Neural crest cell (in vitro differentiated cells): ENCODE data around the gene GLT1D1. TPM values are rescaled to one million over a fixed set of nuclear protein-coding genes. Genes with fewer than 3 reads are reported as not detected.

ENCODE experiments used
- DNase-seq: peaks from one replicate; pipeline ENCODE4 v3.0.0; 2021; ENCODE audit warnings: low read depth, mixed read lengths, low spot score
- H3K27ac Mint-ChIP-seq: one replicate; pipeline ENCODE4 v1.8.0; 2021; ENCODE audit warnings: mild to moderate bottlenecking, mixed read lengths; ENCODE audit not compliant: unreplicated experiment
- H3K27me3 Mint-ChIP-seq: 2 replicates; pipeline ENCODE4 v1.8.0; 2021; ENCODE audit warnings: low read depth, mild to moderate bottlenecking, mixed read lengths
- H3K36me3 Mint-ChIP-seq: 2 replicates; pipeline ENCODE4 v1.8.0; 2021; ENCODE audit warnings: low read depth, mild to moderate bottlenecking, mixed read lengths
- H3K4me1 Mint-ChIP-seq: 2 replicates; pipeline ENCODE4 v1.8.0; 2021; ENCODE audit warnings: mixed read lengths
- H3K4me3 Mint-ChIP-seq: one replicate; pipeline ENCODE4 v1.8.0; 2021; ENCODE audit warnings: mild to moderate bottlenecking, mixed read lengths
- H3K9me3 Mint-ChIP-seq: 2 replicates; pipeline ENCODE4 v1.8.0; 2021; ENCODE audit warnings: mixed read lengths
- total RNA-seq: library from RNA; stranded (reverse); gene quantifications from 2 replicates; pipeline ENCODE4 v1.2.1, GENCODE V29; 2021
- TF ChIP-seq, protein P1 (sequence below): fragments of 200-600 bp; sonication (generic); conservative IDR thresholded peaks from 2 replicates; pipeline ENCODE4 v1.5.0; 2021; ENCODE audit warnings: antibody characterized with exemption, mild to moderate bottlenecking

Gene GLT1D1
- total RNA-seq, 1 donor from 2014 or later = 7.4 TPM

DNA sequence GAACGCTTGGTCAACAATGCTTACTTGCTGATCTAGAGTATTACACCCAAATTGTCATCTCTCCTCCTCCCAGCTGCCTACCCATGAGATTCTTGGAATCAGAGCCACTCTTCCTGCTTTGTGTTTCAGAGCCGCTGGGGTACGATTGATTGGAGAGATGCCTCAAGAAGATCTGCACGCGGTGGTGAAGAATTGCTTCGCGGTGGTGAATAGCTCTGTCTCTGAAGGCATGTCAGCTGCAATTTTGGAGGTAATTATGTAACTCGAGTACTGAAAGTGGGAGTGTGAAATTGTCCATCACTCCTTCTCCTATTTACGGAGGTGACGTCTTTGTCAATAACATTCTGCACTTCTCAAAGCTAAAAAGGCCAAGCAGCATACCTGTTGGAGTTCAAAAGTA, 93.9 kb downstream of the GLT1D1 start:
- TF ChIP-seq, protein P1, sequence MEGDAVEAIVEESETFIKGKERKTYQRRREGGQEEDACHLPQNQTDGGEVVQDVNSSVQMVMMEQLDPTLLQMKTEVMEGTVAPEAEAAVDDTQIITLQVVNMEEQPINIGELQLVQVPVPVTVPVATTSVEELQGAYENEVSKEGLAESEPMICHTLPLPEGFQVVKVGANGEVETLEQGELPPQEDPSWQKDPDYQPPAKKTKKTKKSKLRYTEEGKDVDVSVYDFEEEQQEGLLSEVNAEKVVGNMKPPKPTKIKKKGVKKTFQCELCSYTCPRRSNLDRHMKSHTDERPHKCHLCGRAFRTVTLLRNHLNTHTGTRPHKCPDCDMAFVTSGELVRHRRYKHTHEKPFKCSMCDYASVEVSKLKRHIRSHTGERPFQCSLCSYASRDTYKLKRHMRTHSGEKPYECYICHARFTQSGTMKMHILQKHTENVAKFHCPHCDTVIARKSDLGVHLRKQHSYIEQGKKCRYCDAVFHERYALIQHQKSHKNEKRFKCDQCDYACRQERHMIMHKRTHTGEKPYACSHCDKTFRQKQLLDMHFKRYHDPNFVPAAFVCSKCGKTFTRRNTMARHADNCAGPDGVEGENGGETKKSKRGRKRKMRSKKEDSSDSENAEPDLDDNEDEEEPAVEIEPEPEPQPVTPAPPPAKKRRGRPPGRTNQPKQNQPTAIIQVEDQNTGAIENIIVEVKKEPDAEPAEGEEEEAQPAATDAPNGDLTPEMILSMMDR = no peak
- Mint-ChIP-seq H3K4me1 (no peaks in the 10 kb centered on the region), H3K27ac (no peak overlapping the region), H3K27me3 (no peaks in the 10 kb centered on the region), H3K36me3 (peaks cover 6% of the 10 kb centered on the region), H3K9me3 (no peaks in the 10 kb centered on the region), H3K4me3 (no peak overlapping the region)
- no peak for DNase-seq

DNA sequence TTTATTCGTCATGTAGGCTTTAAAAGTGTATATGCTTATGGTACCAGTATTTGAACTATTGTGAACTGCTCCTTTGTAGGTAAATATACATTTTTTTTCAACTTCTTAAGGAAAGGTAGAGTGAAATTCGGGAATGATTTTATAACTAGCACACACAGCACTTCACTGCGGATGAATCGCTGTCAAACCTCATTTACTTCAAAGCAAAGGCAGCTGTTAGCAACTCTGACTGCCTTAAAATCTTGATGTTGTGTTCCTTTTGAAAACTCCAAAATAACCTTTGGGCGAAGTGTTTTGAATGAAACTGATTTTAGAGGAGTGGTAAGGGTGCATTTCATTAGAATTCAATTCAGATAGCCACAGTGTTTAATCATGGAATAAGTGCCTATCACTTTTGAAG, 95.8 kb downstream of the GLT1D1 start:
- H3K36me3 Mint-ChIP-seq = peaks cover 6% of the 10 kb centered on the region
- no peak overlapping the region for H3K4me3 Mint-ChIP-seq
- TF ChIP-seq, protein P1 = no peak
- no peaks in the 10 kb centered on the region for H3K4me1 Mint-ChIP-seq
- H3K27ac Mint-ChIP-seq = no peak overlapping the region
- H3K9me3 Mint-ChIP-seq = no peaks in the 10 kb centered on the region
- no peaks in the 10 kb centered on the region for H3K27me3 Mint-ChIP-seq
- DNase-seq = no peak

DNA sequence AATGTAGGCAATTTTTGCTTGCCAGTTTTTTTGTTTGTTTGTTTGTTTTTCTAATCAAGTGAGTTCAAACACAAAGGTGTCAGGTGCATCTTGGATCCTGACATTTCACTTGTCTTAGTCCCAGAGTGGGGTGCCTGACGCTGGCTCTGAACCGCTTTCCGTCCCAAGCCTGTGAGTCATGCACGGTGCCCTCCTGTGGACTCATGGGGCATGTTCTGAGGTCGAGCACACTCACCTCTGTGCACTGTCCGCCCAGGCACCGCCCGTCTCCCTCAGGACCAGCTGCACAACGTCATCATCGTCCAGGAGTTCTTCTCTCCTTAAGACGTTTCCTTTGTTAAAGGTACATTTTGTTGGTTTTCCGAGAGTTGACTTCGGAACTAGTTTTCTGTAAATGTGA, 98.2 kb downstream of the GLT1D1 start:
- H3K9me3 Mint-ChIP-seq = no peaks in the 10 kb centered on the region
- no peaks in the 10 kb centered on the region for H3K4me1 Mint-ChIP-seq

DNA sequence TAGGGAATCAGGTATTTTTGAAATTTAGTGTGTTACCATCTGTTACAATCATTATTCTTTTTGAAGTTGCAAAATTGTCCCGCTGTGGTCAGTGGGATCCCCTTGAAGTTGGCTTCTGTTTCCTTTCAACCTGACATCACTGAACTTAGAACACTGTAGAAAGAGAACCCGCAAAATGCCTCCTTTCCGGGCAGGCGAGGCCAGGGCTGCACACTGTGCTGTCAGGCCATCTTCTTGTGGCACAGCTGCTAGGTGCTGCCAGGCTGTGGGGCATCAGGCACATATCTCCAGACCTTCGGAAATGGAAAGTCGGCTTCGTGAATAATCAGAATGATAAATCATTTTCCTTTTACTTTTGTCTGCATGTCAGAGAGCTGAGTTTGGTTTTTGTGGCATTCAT, 103.5 kb downstream of the GLT1D1 start:
- DNase-seq = no peak
- no peaks in the 10 kb centered on the region for H3K4me1 Mint-ChIP-seq
- no peak overlapping the region for H3K27ac Mint-ChIP-seq
- no peaks in the 10 kb centered on the region for H3K36me3 Mint-ChIP-seq
- no peak overlapping the region for H3K4me3 Mint-ChIP-seq
- TF ChIP-seq, protein P1 = no peak
- no peaks in the 10 kb centered on the region for H3K27me3 Mint-ChIP-seq
- no peaks in the 10 kb centered on the region for H3K9me3 Mint-ChIP-seq

More for the DNA sequence above, 98.2 kb downstream of the GLT1D1 start:
- Mint-ChIP-seq H3K4me3 (no peak overlapping the region), H3K36me3 (peaks cover 6% of the 10 kb centered on the region), H3K27me3 (no peaks in the 10 kb centered on the region), H3K27ac (no peak overlapping the region)
- DNase-seq = no peak
- TF ChIP-seq, protein P1 = no peak

DNA sequence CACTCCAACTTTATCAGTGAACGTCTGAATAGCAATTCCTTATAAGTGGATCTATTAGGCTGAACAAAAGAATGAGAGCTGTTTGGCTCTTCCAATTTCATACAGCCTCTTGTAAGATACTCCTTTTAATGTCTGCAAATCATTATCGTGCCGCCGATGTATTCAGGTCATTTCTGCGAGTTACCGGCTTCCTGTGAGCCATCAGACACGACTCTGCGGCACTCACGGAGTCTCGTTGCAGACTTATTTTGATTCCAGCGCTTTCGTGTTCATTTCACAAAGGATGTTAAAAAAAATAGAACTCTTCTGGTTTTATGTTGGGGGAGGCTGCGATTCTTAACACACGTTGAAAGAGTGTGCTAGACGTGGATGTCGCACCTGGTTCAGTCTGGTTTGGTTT, 106.6 kb downstream of the GLT1D1 start:
- Mint-ChIP-seq H3K4me3 (no peak overlapping the region), H3K9me3 (peaks cover 3% of the 10 kb centered on the region), H3K36me3 (peaks cover 6% of the 10 kb centered on the region), H3K27ac (no peak overlapping the region), H3K4me1 (no peaks in the 10 kb centered on the region), H3K27me3 (no peaks in the 10 kb centered on the region)
- no peak for DNase-seq
- TF ChIP-seq, protein P1 = no peak

DNA sequence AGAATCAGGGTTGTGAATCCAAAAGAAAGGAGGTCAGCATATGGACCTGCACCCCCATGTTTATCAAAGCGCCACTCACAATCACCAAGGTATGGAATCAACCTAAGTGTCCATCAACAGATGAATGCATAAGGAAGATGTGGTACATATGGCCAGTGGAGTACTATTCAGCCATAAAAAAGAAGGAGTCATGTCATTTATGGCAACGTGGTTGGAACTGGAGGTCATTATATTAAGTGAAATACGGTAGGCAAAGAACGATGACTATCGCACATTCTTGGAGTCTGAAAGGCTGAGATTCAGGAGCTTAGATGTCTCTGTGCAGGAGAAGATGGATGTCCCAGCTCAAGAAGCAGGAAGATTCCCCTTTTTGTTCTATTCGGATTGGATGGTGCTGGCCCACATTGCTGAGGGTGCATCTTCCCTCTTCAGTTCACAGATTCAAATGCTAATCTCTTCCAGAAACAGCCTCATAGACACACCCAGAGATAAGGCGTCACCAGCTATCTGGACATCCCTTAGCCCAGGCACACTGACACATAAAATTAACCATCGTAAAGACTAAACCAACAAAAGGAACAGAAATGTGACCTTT, 108.1 kb downstream of the GLT1D1 start:
- Mint-ChIP-seq H3K9me3 (peaks cover 4% of the 10 kb centered on the region), H3K27me3 (no peaks in the 10 kb centered on the region), H3K36me3 (peaks cover 6% of the 10 kb centered on the region), H3K4me1 (no peaks in the 10 kb centered on the region), H3K27ac (no peak overlapping the region), H3K4me3 (no peak overlapping the region)
- TF ChIP-seq, protein P1 = no peak
- DNase-seq = no peak
